Fibroblast of gingiva (primary cell): Measurements from ENCODE around the gene OR10C1.

Experiments used
- DNase-seq: peaks from one replicate; pipeline ENCODE4 v3.0.0-alpha.2; 2011; ENCODE audit warnings: low read depth

The OR10C1 gene

GRCh38 chr6:29478740-29479139 lies 39.6 kb downstream of the OR10C1 start:
- DNase-seq, result no peak

- DNase-seq, result no peak
These were observed 40.5 kb downstream of the OR10C1 start for GRCh38 chr6:29479560-29479959.

- DNase-seq, result no peak
These were observed 44.1 kb downstream of the OR10C1 start for GRCh38 chr6:29483186-29483585.

GRCh38 chr6:29483735-29484134 lies 44.6 kb downstream of the OR10C1 start:
- DNase-seq, result no peak

- DNase-seq, result no peak
These were observed 47.5 kb downstream of the OR10C1 start for GRCh38 chr6:29486577-29486976.

- DNase-seq, result no peak
These were observed 48.0 kb downstream of the OR10C1 start for GRCh38 chr6:29487131-29487530.

- no peak for DNase-seq
These were observed 48.6 kb downstream of the OR10C1 start, which contains the start of gene MAS1L for GRCh38 chr6:29487660-29488059. MAS1L (minus strand) TSS chr6:29487956; CDS start chr6:29487902, 54 bp downstream.

- no peak for DNase-seq
These were observed 49.8 kb downstream of the OR10C1 start for GRCh38 chr6:29488874-29489273.

GRCh38 chr6:29489286-29489685 lies 50.2 kb downstream of the OR10C1 start:
- DNase-seq, result no peak

GRCh38 chr6:29490055-29490454 lies 50.9 kb downstream of the OR10C1 start:
- DNase-seq, result no peak

GRCh38 chr6:29490552-29490951 lies 51.4 kb downstream of the OR10C1 start:
- no peak for DNase-seq
